SK-N-SH treated with all-trans-retinoic acid at 6 μM for 48 hours (cell line): ENCODE data around the gene YOD1.

ENCODE experiments used
- ATAC-seq: fragments of 200-7000 bp; cut with Tn5 transposase; 3 replicates; pipeline ENCODE4 v1.9.1; 2020; ENCODE audit warnings: mild to moderate bottlenecking, moderate library complexity
- ARNTL ChIP-seq: fragments of 450-650 bp; formaldehyde crosslinking; IDR thresholded peaks from 2 replicates; pipeline ENCODE4 v1.5.0; 2020; ENCODE audit warnings: low read depth, mild to moderate bottlenecking, moderate library complexity, borderline replicate concordance
- BACH2 ChIP-seq: fragments of 250-450 bp; sonication (Bioruptor Pico); IDR thresholded peaks from 2 replicates; pipeline ENCODE4 v1.9.0; 2021; ENCODE audit warnings: mild to moderate bottlenecking, borderline replicate concordance
- CREB5 ChIP-seq: fragments of 250-450 bp; sonication (Bioruptor Pico); IDR thresholded peaks from 2 replicates; pipeline ENCODE4 v1.5.1; 2020; ENCODE audit warnings: low read depth, mild to moderate bottlenecking, moderate library complexity
- CSDC2 ChIP-seq: fragments of 250-450 bp; sonication (Bioruptor Pico); IDR thresholded peaks from 2 replicates; pipeline ENCODE4 v1.5.0; 2020; ENCODE audit warnings: mild to moderate bottlenecking, moderate library complexity
- CSRNP3 ChIP-seq: fragments of 250-450 bp; sonication (Bioruptor Pico); IDR thresholded peaks from 2 replicates; pipeline ENCODE4 v1.5.1; 2021; ENCODE audit warnings: mild to moderate bottlenecking, moderate library complexity
- ESRRG ChIP-seq: fragments of 250-450 bp; sonication (Bioruptor Pico); IDR thresholded peaks from 2 replicates; pipeline ENCODE4 v1.6.1; 2021; ENCODE audit warnings: mild to moderate bottlenecking
- GLIS3 ChIP-seq: fragments of 250-450 bp; sonication (Bioruptor Pico); IDR thresholded peaks from 2 replicates; pipeline ENCODE4 v1.5.0; 2020; ENCODE audit warnings: mild to moderate bottlenecking, moderate library complexity
- ISL1 ChIP-seq: fragments of 250-450 bp; sonication (Bioruptor Pico); IDR thresholded peaks from 2 replicates; pipeline ENCODE4 v2.1.2; 2022; ENCODE audit warnings: mild to moderate bottlenecking, moderate library complexity
- OSR1 ChIP-seq: fragments of 250-450 bp; sonication (Bioruptor Pico); IDR thresholded peaks from 2 replicates; pipeline ENCODE4 v1.8.0; 2022; ENCODE audit warnings: moderate library complexity, mild to moderate bottlenecking, inconsistent platforms
- PATZ1 ChIP-seq: fragments of 250-450 bp; sonication (Bioruptor Pico); IDR thresholded peaks from 2 replicates; pipeline ENCODE4 v1.8.0; 2020; ENCODE audit warnings: mild to moderate bottlenecking, moderate library complexity, borderline replicate concordance
- POU6F1 ChIP-seq: fragments of 250-450 bp; sonication (Bioruptor Pico); IDR thresholded peaks from 2 replicates; pipeline ENCODE4 v1.8.0; 2021; ENCODE audit warnings: low read depth, mild to moderate bottlenecking, moderate library complexity, borderline replicate concordance
- PPARA ChIP-seq: fragments of 250-450 bp; sonication (Bioruptor Pico); IDR thresholded peaks from 2 replicates; pipeline ENCODE4 v1.5.0; 2020; ENCODE audit warnings: mild to moderate bottlenecking, borderline replicate concordance
- RARB ChIP-seq: fragments of 250-450 bp; sonication (Bioruptor Pico); IDR thresholded peaks from 2 replicates; pipeline ENCODE4 v1.8.0; 2021; ENCODE audit warnings: mild to moderate bottlenecking, moderate library complexity
- TCF4 ChIP-seq: fragments of 250-450 bp; sonication (Bioruptor Pico); IDR thresholded peaks from 2 replicates; pipeline ENCODE4 v1.8.0; 2021; ENCODE audit warnings: mild to moderate bottlenecking, moderate library complexity, borderline replicate concordance
- TSHZ2 ChIP-seq: fragments of 250-450 bp; sonication (Bioruptor Pico); IDR thresholded peaks from 2 replicates; pipeline ENCODE4 v1.5.0; 2020; ENCODE audit warnings: mild to moderate bottlenecking, moderate library complexity
- ZC3H10 ChIP-seq: fragments of 250-450 bp; sonication (Bioruptor Pico); IDR thresholded peaks from 2 replicates; pipeline ENCODE4 v1.5.1; 2021; ENCODE audit warnings: mild to moderate bottlenecking, moderate library complexity
- ZFP3 ChIP-seq: fragments of 250-450 bp; sonication (Bioruptor Pico); IDR thresholded peaks from 2 replicates; pipeline ENCODE4 v1.5.0; 2020; ENCODE audit warnings: mild to moderate bottlenecking, moderate library complexity
- ZNF565 ChIP-seq: fragments of 450-650 bp; formaldehyde crosslinking; conservative IDR thresholded peaks from 2 replicates; pipeline ENCODE4 v1.5.0; 2020; ENCODE audit warnings: low read depth, mild to moderate bottlenecking, moderate library complexity
- ZNF70 ChIP-seq: fragments of 450-650 bp; formaldehyde crosslinking; IDR thresholded peaks from 2 replicates; pipeline ENCODE4 v1.5.0; 2020; ENCODE audit warnings: mild to moderate bottlenecking, moderate library complexity
- ZNF8 ChIP-seq: fragments of 450-650 bp; formaldehyde crosslinking; IDR thresholded peaks from 2 replicates; pipeline ENCODE4 v1.5.0; 2020; ENCODE audit warnings: mild to moderate bottlenecking, moderate library complexity

YOD1 gene

GRCh38 chr1:207028884-207029650 lies 21.9 kb downstream of the YOD1 start:
- ATAC-seq = no peak
- no peak for TF ChIP-seq ESRRG (CRISPR knock-in tag)
- no peak for TF ChIP-seq CREB5 (CRISPR knock-in tag)
- TF ChIP-seq ZNF8 = no peak
- no peak for TF ChIP-seq ZFP3 (CRISPR knock-in tag)
- TF ChIP-seq PATZ1 (CRISPR knock-in tag) = no peak
- no peak for TF ChIP-seq ZNF565 (CRISPR knock-in tag)
- no peak for TF ChIP-seq PPARA
- no peak for TF ChIP-seq ISL1 (CRISPR knock-in tag)
- TF ChIP-seq ZNF70 (CRISPR knock-in tag) = no peak
- TF ChIP-seq CSRNP3 (CRISPR knock-in tag) = no peak
- TF ChIP-seq TSHZ2 (CRISPR knock-in tag) = no peak
- no peak for TF ChIP-seq OSR1 (CRISPR knock-in tag)
- TF ChIP-seq BACH2 = no peak
- no peak for TF ChIP-seq RARB (CRISPR knock-in tag)
- TF ChIP-seq, all 23 proteins: peak for 0

GRCh38 chr1:207027921-207028320 lies 23.1 kb downstream of the YOD1 start:
- ATAC-seq = no peak
- no peak for TF ChIP-seq PATZ1 (CRISPR knock-in tag)
- no peak for TF ChIP-seq ZC3H10
- no peak for TF ChIP-seq ZNF565 (CRISPR knock-in tag)
- TF ChIP-seq TCF4 = no peak
- TF ChIP-seq ZFP3 (CRISPR knock-in tag) = no peak
- TF ChIP-seq ARNTL (CRISPR knock-in tag) = no peak
- no peak for TF ChIP-seq OSR1 (CRISPR knock-in tag)
- no peak for TF ChIP-seq ZNF8
- TF ChIP-seq ZNF70 (CRISPR knock-in tag) = no peak
- TF ChIP-seq POU6F1 (CRISPR knock-in tag) = no peak
- TF ChIP-seq TSHZ2 (CRISPR knock-in tag) = no peak
- TF ChIP-seq CREB5 (CRISPR knock-in tag) = no peak
- no peak for TF ChIP-seq ESRRG (CRISPR knock-in tag)
- no peak for TF ChIP-seq CSDC2 (CRISPR knock-in tag)
- TF ChIP-seq GLIS3 (CRISPR knock-in tag) = no peak
